ENCODE results near the gene TUBA3E. TPM values are rescaled to one million over a fixed set of nuclear protein-coding genes. Genes with fewer than 3 reads are reported as not detected.
"Not testable (repeated sequence)": the region's sequence is repeated elsewhere in the genome, so short reads cannot be mapped to it uniquely, and the experiment has no call there.

The TUBA3E gene
- total RNA-seq, 4 donors from 2014 or later: not detected

GRCh38 chr2:130181880-130182682 lies 16.2 kb downstream of the TUBA3E start, which contains the start of gene MZT2B:
Gene MZT2B (plus strand): TSS chr2:130182262. CDS start chr2:130182283, 21 bp downstream.
- not testable (repeated sequence) for H3K9me3 ChIP-seq, H3K27me3 ChIP-seq
- TF ChIP-seq CTCF (IDR thresholded peaks at IDR 0.05): peak in 3 of 4 experiments; percentile 80 to 92 (median 91)
- TF ChIP-seq POLR2AphosphoS5 (IDR thresholded peaks at IDR 0.05): peak; percentile 27
- peak; percentile 63 to 64 for TF ChIP-seq POLR2A (IDR thresholded peaks at IDR 0.05)
- peaks cover 0 to 22% of the 10 kb centered on the region in 2 donors for H3K36me3 ChIP-seq
- WGBS, 2 donors (ENCODE audit: low coverage in 1 of 2): no CpG with 5 or more reads among the region's 86 CpGs
- H3K27ac ChIP-seq: peak within 1 kb of the TSS; percentile 79 to 96 (median 95)
- peaks cover 0 to 42% (median 19%) of the 10 kb centered on the region in 3 donors for H3K4me1 ChIP-seq
- peak; percentile 92 for ATAC-seq
- H3K4me3 ChIP-seq: peak within 1 kb of the TSS; percentile 71 to 93

DNA sequence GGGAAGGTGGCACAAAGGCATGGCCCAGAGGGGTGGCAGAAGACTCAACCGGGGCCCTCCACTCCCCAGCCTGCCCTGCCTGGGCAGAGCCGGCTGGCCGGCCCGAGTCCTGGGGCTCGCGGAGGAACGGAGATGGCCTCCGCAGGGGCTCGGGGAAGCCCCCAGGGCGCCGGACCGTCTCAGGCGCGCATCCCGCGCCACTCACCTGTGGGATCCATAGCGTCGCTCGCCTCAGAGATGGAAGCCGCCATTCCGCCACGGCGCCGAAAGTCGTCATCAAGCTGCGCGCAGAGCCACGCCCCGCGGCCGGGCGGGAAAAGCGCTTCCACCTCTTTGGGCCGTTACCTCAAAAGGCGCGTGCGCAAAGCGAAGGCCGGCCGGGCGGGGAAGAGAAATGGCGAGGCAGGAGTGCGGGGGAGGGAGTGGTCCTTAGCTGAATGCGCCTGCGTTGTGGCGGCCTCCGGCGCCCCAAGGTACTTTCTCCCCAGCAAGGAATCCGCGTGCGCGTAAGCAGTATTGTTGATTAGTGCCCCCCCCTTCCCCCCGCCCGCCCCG lies 16.8 kb downstream of the TUBA3E start, which contains the start of gene SMPD4:
SMPD4 (minus strand) TSS at position 278 of the 555 bp plus-strand sequence. CDS start 5,010 bp downstream, outside the sequence.
- no peaks in the 10 kb centered on the region for H3K9me3 ChIP-seq
- TF ChIP-seq POLR2A (IDR thresholded peaks at IDR 0.05) (peak; percentile 30 to 37), CTCF (IDR thresholded peaks at IDR 0.05) (no peak), EP300 (IDR thresholded peaks at IDR 0.05) (no peak), POLR2AphosphoS5 (IDR thresholded peaks at IDR 0.05) (peak; percentile 83)
- peak; percentile 95 for ATAC-seq
- H3K27ac ChIP-seq: peak within 1 kb of the TSS; percentile 79 to 96 (median 95)
- peaks cover 0 to 42% (median 19%) of the 10 kb centered on the region in 3 donors for H3K4me1 ChIP-seq
- peaks cover 0 to 27% of the 10 kb centered on the region in 2 donors for H3K36me3 ChIP-seq
- no CpG with 5 or more reads among the region's 55 CpGs for WGBS, 2 donors (ENCODE audit: low coverage in 1 of 2)
- peak within 1 kb of the TSS; percentile 71 to 93 for H3K4me3 ChIP-seq
- H3K27me3 ChIP-seq: no peaks in the 10 kb centered on the region

GRCh38 chr2:130180404-130181324 lies 17.6 kb downstream of the TUBA3E start:
- Histone ChIP-seq H3K27ac (peak overlapping the region; percentile 79 to 96 (median 95)), H3K36me3 (peaks cover 0 to 32% of the 10 kb centered on the region in 2 donors), H3K4me3 (peak overlapping the region; percentile 71 to 93), H3K4me1 (peaks cover 0 to 42% (median 19%) of the 10 kb centered on the region in 3 donors)
- H3K27me3 ChIP-seq, ATAC-seq, H3K9me3 ChIP-seq: not testable (repeated sequence)
- WGBS, 2 donors (ENCODE audit: low coverage in 1 of 2): 12 to 21% methylated on average over 11 to 13 of the region's 38 CpGs

DNA sequence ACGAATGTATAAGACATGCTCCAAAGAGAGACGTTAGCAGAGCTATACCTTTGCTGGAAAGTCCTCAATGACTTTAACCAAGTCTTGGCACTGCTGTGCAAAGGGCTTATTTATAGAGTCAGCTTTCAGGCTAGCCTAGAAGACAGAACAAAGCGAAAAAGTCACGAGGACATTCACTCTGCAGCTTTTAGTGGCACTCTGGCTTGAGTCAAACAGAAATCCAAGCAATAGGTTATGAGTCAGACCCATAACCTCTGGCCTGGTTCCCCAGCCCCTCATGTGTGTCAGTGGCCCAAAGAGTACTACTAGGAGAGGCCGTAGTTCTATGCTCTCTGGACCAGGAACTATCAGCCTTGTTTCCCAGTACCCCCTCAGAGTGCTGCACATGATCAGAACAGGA lies 23.4 kb downstream of the TUBA3E start:
- not testable (repeated sequence) for ATAC-seq
- 87 to 88% methylated on average over 3 to 4 of the region's 5 CpGs for WGBS, 2 donors (ENCODE audit: low coverage in 1 of 2)

DNA sequence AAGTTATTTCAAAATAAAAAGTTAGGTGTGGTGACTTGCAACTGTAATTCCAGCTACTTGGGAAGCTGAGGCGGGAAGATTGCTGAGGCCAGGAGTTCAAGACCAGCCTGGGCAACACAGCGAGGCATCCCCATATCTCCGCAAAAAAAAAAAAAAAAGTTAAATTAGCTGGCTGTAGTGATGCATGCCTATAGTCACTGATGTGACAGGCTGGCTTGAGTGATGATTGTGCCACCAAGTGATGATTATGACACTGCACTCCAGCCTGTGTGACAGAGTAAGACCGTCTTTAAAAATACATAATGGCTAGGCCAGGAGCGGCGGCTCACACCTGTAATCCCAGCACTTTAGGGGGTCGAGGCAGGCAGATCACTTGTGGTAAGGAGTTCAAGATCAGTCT lies 28.3 kb downstream of the TUBA3E start:
- Histone ChIP-seq H3K4me3 (no peak overlapping the region), H3K36me3 (peaks cover 0 to 100% of the 10 kb centered on the region in 2 donors), H3K4me1 (no peaks in the 10 kb centered on the region), H3K9me3 (no peaks in the 10 kb centered on the region), H3K27ac (no peak overlapping the region), H3K27me3 (no peaks in the 10 kb centered on the region)
- WGBS, 2 donors (ENCODE audit: low coverage in 1 of 2): 82 to 100% methylated on average over 2 to 5 of the region's 7 CpGs
- no peak for ATAC-seq
- TF ChIP-seq CTCF (IDR thresholded peaks at IDR 0.05): no peak
- TF ChIP-seq EP300 (IDR thresholded peaks at IDR 0.05): no peak
- TF ChIP-seq POLR2AphosphoS5 (IDR thresholded peaks at IDR 0.05): no peak
- no peak for TF ChIP-seq POLR2A (IDR thresholded peaks at IDR 0.05)

More for the DNA sequence above, 23.4 kb downstream of the TUBA3E start:
- H3K36me3 ChIP-seq: peaks cover 0 to 82% of the 10 kb centered on the region in 2 donors
- H3K27ac ChIP-seq, H3K27me3 ChIP-seq, H3K4me3 ChIP-seq, H3K9me3 ChIP-seq: not testable (repeated sequence)
- H3K4me1 ChIP-seq: peaks cover 0 to 11% (median 0%) of the 10 kb centered on the region in 3 donors

DNA sequence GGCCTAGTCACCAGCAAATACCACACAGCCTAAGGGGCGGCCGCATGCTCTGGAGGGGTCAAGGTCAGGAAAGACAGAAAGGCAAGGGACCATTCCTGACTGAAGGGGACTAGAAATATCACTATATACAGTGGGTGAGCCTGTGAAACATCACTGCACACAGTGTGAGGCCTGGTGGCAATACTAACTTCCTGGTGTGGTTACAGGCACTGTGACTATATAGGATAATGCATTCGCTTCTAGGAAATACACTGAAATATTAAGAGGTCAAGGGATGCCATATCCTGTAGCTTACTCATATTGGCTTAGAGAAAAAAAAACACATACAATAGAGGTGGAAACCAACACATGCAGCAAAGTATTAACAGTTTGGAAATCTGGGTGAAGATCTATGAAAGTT lies 29.1 kb downstream of the TUBA3E start:
- not testable (repeated sequence) for H3K4me1 ChIP-seq, H3K4me3 ChIP-seq, H3K27me3 ChIP-seq, H3K9me3 ChIP-seq, H3K27ac ChIP-seq, ATAC-seq
- H3K36me3 ChIP-seq: peaks cover 0 to 100% of the 10 kb centered on the region in 2 donors
- WGBS, 2 donors (ENCODE audit: low coverage in 1 of 2): 100% methylated on average over 1 of the region's 3 CpGs

GRCh38 chr2:130166611-130167010 lies 31.6 kb downstream of the TUBA3E start:
- ATAC-seq, H3K9me3 ChIP-seq, H3K4me1 ChIP-seq, H3K4me3 ChIP-seq, H3K27ac ChIP-seq, H3K27me3 ChIP-seq: not testable (repeated sequence)
- H3K36me3 ChIP-seq: peaks cover 0 to 99% of the 10 kb centered on the region in 2 donors
- WGBS, 2 donors (ENCODE audit: low coverage in 1 of 2): 74% methylated on average over 2 of the region's 3 CpGs; no CpG with 5 or more reads in 1 of the 2 donors
